Activated CD8-positive, alpha-beta T cell treated with anti-CD3 and anti-CD28 coated beads for 36 hours (primary cell): ENCODE data around the gene USP43. TPM values are rescaled to one million over a fixed set of nuclear protein-coding genes. Genes with fewer than 3 reads are reported as not detected.

Experiments used
- ATAC-seq: fragments of 200-7000 bp; cut with Tn5 transposase; one replicate; pipeline ENCODE4 v1.10.0; 2021; ENCODE audit warnings: mild to moderate bottlenecking, moderate library complexity
- CTCF ChIA-PET: fragments of 350-600 bp; sonication (Branson Sonifier 250); formaldehyde crosslinking; loops from one replicate; lab custom pipeline; 2021; ENCODE audit warnings: antibody characterized with exemption; lab: Charles Lee
- POLR2A ChIA-PET: fragments of 350-600 bp; sonication (Branson Sonifier 250); formaldehyde crosslinking; loops from one replicate; lab custom pipeline; 2021; ENCODE audit warnings: antibody characterized with exemption; lab: Charles Lee
- DNase-seq: peaks from one replicate; pipeline ENCODE4 v3.0.0-alpha.2; 2020
- H3K27ac Mint-ChIP-seq: one replicate; pipeline ENCODE4 v1.8.0; 2021; ENCODE audit warnings: mild to moderate bottlenecking, mixed read lengths
- H3K27me3 Mint-ChIP-seq: one replicate; pipeline ENCODE4 v1.8.0; 2021; ENCODE audit warnings: mixed read lengths
- H3K36me3 Mint-ChIP-seq: one replicate; pipeline ENCODE4 v1.8.0; 2021; ENCODE audit warnings: low read depth, mixed read lengths
- H3K4me1 Mint-ChIP-seq: one replicate; pipeline ENCODE4 v1.8.0; 2021; ENCODE audit warnings: low read depth, mixed read lengths
- H3K4me3 Mint-ChIP-seq: one replicate; pipeline ENCODE4 v1.8.0; 2021; ENCODE audit warnings: mild to moderate bottlenecking, moderate library complexity, mixed read lengths
- H3K9me3 Mint-ChIP-seq: one replicate; pipeline ENCODE4 v1.8.0; 2021; ENCODE audit warnings: mixed read lengths
- intact Hi-C: fragments of 100-400 bp; cut with micrococcal nuclease; formaldehyde crosslinking; loops from one replicate; pipeline ENCODE4 v1.10.0; 2022
- total RNA-seq, 2 experiments: library from RNA; stranded (reverse); gene quantifications; one replicate each; pipeline ENCODE4 v1.2.3, GENCODE V29; 2021
- TF ChIP-seq, protein P1 (sequence below): fragments of 200-600 bp; IDR thresholded peaks from one replicate; pipeline ENCODE4 v1.8.0; 2022; ENCODE audit warnings: antibody characterized with exemption, mild to moderate bottlenecking

USP43 gene
- total RNA-seq, 2 experiments from 2014 or later = 0.38 to 0.43 TPM

DNA sequence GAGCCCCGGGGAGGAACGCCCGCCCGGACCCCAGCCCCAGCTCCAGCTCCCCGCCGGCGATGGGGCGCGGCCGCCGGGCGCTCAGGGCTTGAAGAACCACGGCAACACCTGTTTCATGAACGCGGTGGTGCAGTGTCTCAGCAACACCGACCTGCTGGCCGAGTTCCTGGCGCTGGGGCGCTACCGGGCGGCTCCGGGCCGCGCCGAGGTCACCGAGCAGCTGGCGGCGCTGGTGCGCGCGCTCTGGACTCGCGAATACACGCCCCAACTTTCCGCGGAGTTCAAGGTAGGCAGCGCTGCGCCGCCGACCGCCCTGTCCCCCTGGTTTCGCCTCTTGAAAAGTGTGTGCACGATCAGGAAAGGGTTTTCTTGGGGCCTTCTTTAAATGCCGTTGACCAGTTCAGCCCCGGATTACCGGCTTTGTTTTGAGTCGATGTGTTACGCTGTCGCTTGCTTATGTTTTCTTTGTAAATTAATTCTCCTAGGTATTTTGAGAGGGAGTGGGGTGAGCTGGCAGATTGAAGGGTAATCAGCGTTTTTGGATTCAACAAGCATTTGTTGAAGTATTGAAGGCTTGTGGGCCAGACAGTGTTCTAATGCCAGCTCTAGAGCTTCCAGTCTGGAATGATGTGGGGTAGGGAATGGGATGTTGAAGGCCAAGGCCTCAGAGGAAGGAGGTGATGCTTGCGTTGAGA lies 681 bp downstream of the USP43 start:
- H3K36me3 Mint-ChIP-seq = no peaks in the 10 kb centered on the region
- intact Hi-C loops = loop anchor here (10.0 kb wide), 1 partner anchor 621 kb away; the partner anchor contains the start of gene NTN1
- no peak overlapping the region for H3K27ac Mint-ChIP-seq
- ChIA-PET CTCF (interaction anchor here (0.7 kb wide), 1 partner anchor 69 kb away, joined by 3 read pairs; no protein-coding TSS in a partner anchor), POLR2A (no interaction called here)
- DNase-seq (peak; percentile 41), ATAC-seq (peak; percentile 45)
- H3K27me3 Mint-ChIP-seq = peaks cover 41% of the 10 kb centered on the region
- peaks cover 19% of the 10 kb centered on the region for H3K4me1 Mint-ChIP-seq
- peak overlapping the region; percentile 61 for H3K4me3 Mint-ChIP-seq
- TF ChIP-seq, protein P1, sequence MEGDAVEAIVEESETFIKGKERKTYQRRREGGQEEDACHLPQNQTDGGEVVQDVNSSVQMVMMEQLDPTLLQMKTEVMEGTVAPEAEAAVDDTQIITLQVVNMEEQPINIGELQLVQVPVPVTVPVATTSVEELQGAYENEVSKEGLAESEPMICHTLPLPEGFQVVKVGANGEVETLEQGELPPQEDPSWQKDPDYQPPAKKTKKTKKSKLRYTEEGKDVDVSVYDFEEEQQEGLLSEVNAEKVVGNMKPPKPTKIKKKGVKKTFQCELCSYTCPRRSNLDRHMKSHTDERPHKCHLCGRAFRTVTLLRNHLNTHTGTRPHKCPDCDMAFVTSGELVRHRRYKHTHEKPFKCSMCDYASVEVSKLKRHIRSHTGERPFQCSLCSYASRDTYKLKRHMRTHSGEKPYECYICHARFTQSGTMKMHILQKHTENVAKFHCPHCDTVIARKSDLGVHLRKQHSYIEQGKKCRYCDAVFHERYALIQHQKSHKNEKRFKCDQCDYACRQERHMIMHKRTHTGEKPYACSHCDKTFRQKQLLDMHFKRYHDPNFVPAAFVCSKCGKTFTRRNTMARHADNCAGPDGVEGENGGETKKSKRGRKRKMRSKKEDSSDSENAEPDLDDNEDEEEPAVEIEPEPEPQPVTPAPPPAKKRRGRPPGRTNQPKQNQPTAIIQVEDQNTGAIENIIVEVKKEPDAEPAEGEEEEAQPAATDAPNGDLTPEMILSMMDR = no peak
- H3K9me3 Mint-ChIP-seq = no peaks in the 10 kb centered on the region

DNA sequence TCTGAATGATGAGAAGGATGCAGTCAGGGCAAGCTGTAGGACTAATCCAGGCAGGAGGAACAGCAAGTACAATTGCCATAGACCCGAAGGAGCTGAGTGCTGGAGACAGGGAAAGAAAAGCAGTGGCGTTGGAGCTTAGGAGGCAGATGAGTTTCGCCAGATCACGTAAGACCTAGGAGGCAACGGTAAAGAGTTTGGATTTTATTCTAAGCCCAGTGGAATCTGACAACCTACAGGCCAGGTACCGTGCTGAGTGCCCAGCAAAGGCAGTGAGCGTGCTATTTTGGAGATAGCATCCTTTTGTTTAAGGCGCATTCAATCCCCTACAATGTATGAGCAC lies 1.2 kb downstream of the USP43 start:
- CTCF ChIA-PET = no interaction called here
- POLR2A ChIA-PET = no interaction called here
- H3K4me1 Mint-ChIP-seq = peaks cover 19% of the 10 kb centered on the region
- peaks cover 45% of the 10 kb centered on the region for H3K27me3 Mint-ChIP-seq
- H3K9me3 Mint-ChIP-seq = no peaks in the 10 kb centered on the region
- DNase-seq (no peak), ATAC-seq (no peak)
- H3K4me3 Mint-ChIP-seq = peak overlapping the region; percentile 61
- H3K27ac Mint-ChIP-seq = no peak overlapping the region
- no peaks in the 10 kb centered on the region for H3K36me3 Mint-ChIP-seq
- intact Hi-C loops = loop anchor here (10.0 kb wide), 1 partner anchor 622 kb away; the partner anchor contains the start of gene NTN1
- TF ChIP-seq, protein P1 = no peak

DNA sequence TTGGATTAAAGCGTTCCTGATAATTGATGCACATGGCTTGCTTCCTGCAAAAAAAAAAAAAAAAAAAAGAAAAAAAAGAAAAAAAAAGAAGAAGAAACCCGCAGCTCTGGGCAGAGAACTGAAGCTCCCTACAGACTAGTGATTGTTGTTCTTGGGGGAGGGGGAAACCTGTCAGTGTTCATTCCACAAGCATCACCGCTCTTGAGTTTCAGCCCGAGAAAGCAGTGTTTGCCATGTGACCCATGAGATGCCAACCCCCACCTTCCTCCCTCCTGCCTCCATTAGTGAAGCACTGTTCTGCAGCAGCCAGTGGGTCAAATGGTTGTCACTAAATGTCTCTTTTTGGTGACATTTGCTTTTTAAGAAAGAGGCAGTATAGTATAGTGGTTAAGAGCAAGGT lies 1.7 kb downstream of the USP43 start:
- no peak for ATAC-seq
- no peak overlapping the region for H3K27ac Mint-ChIP-seq
- ChIA-PET POLR2A (no interaction called here), CTCF (no interaction called here)
- TF ChIP-seq, protein P1 = no peak
- peaks cover 19% of the 10 kb centered on the region for H3K4me1 Mint-ChIP-seq
- DNase-seq = no peak
- no peaks in the 10 kb centered on the region for H3K36me3 Mint-ChIP-seq
- peaks cover 45% of the 10 kb centered on the region for H3K27me3 Mint-ChIP-seq
- no peaks in the 10 kb centered on the region for H3K9me3 Mint-ChIP-seq
- H3K4me3 Mint-ChIP-seq = no peak overlapping the region
- intact Hi-C loops = loop anchor here (10.0 kb wide), 1 partner anchor 622 kb away; the partner anchor contains the start of gene NTN1

DNA sequence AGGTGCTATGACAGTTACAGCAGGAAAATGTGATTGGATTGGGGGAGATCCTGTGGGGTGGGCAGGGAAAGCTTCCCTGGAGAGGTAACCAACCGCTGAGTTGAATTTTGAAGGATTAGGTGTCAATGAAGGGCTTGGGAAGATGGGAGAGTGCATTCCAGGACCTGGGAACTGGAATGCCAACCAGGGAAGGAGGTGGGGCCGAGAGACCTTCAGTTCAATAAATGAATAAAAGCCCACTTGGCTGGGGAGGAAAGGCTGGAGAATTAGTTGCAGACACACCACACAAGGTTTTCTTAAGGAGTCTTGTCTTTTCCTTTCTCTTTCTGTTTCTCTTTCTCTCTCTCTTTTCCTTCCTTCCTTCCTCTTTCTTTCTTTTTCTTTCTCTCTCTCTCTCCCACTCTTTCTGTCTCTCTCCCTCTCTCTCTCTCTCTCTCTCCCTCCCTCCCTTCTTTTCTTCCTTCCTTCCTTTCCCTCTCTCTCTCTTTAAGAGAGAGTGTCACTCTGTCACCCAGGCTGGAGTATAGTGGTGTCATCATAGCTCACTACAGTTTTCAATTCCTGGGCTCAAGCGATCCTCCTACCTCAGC lies 3.3 kb downstream of the USP43 start:
- no peak for ATAC-seq
- CTCF ChIA-PET = no interaction called here
- POLR2A ChIA-PET = no interaction called here
- TF ChIP-seq, protein P1 = no peak
- Mint-ChIP-seq H3K4me3 (no peak overlapping the region), H3K4me1 (peaks cover 19% of the 10 kb centered on the region), H3K27me3 (peaks cover 44% of the 10 kb centered on the region), H3K27ac (no peak overlapping the region), H3K9me3 (no peaks in the 10 kb centered on the region), H3K36me3 (no peaks in the 10 kb centered on the region)
- intact Hi-C loops = loop anchor here (10.0 kb wide), 1 partner anchor 624 kb away; the partner anchor contains the start of gene NTN1
- no peak for DNase-seq

DNA sequence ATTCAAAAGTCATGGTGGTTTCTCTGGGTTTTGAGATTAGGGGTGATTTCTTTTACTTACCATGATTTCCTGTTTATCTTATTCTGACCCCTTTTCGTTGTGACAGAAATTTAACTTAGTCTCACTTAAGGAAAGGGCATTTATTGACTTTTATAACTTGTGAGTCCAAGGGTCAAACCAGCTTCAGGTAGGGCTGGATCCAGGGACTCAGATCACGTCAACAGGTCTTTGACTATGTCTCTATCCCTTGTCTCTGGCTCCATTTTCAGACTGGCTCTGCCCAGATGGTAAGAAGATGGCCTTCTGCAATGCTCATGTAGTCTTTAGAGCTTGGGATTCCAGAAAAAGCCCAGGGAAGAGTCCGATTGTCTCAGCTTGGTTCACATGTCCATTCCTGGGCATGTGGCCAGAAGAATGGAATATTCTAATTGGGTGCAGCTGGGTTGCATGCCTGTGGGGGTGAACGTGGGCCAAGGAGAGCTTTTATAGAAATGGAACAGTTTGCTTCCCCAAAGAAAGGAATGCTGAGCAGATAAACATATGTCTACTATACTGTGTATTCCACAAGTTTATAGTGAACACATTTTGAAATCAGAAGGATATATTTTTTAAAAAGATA lies 13.4 kb downstream of the USP43 start:
- H3K9me3 Mint-ChIP-seq = no peaks in the 10 kb centered on the region
- no peak overlapping the region for H3K27ac Mint-ChIP-seq
- H3K4me1 Mint-ChIP-seq = no peaks in the 10 kb centered on the region
- H3K27me3 Mint-ChIP-seq = peaks cover 9% of the 10 kb centered on the region
- POLR2A ChIA-PET = no interaction called here
- DNase-seq = no peak
- H3K36me3 Mint-ChIP-seq = no peaks in the 10 kb centered on the region
- TF ChIP-seq, protein P1 = no peak
- intact Hi-C loops = no loop called here
- no peak for ATAC-seq
- CTCF ChIA-PET = no interaction called here
- no peak overlapping the region for H3K4me3 Mint-ChIP-seq
